GM12872 (cell line): ENCODE results near the gene ATRAID.

Source experiments
- TF ChIP-seq, protein P1 (sequence below): IDR thresholded peaks from 3 replicates; pipeline ENCODE4 v1.5.1; 2011; ENCODE audit warnings: low read depth, mild to moderate bottlenecking, low read length, moderate library complexity; ENCODE audit not compliant: insufficient read depth

ATRAID gene

DNA sequence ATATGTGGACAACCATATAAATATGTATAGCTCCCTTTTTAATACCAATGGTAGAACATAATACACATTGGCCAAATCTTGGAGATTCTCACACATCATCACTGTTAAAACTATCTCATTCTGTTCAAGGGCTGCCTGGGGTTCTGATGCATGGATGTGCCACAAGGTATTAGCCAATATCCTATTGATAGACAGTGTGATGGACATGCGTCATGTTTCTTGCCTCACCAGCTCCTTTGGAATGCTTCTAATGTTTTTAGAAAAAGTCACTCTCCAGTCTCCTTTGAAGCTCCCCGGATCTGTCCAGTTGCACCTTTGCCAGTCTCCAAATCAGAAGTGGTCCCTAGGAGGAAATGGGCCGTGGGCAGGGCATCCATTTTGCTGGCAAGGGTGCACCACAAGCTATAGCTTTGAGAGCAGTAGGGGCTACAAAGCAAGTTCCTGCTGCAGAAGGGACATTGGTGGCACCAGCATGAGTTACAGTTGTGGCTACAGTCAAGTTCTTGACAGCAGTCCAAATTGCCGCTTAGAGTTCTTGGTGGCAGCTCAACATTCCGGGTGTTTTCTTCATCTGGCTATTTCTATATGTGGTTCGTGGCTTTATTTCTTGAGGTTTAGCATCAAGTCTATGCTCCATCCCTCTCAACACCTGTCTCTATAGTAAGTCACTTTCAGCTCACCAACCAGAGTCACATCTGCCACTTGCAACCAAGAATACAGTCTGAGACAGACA, 25.1 kb upstream of the ATRAID start:
- TF ChIP-seq, protein P1, sequence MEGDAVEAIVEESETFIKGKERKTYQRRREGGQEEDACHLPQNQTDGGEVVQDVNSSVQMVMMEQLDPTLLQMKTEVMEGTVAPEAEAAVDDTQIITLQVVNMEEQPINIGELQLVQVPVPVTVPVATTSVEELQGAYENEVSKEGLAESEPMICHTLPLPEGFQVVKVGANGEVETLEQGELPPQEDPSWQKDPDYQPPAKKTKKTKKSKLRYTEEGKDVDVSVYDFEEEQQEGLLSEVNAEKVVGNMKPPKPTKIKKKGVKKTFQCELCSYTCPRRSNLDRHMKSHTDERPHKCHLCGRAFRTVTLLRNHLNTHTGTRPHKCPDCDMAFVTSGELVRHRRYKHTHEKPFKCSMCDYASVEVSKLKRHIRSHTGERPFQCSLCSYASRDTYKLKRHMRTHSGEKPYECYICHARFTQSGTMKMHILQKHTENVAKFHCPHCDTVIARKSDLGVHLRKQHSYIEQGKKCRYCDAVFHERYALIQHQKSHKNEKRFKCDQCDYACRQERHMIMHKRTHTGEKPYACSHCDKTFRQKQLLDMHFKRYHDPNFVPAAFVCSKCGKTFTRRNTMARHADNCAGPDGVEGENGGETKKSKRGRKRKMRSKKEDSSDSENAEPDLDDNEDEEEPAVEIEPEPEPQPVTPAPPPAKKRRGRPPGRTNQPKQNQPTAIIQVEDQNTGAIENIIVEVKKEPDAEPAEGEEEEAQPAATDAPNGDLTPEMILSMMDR = no peak

DNA sequence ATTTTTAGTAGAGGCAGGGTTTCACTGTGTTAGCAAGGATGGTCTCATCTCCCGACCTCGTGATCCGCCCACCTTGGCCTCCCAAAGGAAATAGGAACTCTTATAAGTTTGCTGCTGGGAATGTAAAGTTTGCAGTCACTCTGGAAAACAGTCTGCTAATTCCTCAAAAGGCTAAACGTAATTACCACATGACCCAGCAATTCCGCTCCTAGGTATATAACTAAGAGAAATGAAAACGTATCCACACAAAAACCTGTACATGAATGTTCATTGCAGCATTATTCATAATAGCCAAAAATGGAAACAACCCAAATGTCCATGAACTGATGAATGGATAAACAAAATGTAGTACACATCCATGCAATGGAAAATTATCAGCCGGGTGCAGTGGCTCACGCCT, 21.9 kb upstream of the ATRAID start:
- TF ChIP-seq, protein P1 = no peak

DNA sequence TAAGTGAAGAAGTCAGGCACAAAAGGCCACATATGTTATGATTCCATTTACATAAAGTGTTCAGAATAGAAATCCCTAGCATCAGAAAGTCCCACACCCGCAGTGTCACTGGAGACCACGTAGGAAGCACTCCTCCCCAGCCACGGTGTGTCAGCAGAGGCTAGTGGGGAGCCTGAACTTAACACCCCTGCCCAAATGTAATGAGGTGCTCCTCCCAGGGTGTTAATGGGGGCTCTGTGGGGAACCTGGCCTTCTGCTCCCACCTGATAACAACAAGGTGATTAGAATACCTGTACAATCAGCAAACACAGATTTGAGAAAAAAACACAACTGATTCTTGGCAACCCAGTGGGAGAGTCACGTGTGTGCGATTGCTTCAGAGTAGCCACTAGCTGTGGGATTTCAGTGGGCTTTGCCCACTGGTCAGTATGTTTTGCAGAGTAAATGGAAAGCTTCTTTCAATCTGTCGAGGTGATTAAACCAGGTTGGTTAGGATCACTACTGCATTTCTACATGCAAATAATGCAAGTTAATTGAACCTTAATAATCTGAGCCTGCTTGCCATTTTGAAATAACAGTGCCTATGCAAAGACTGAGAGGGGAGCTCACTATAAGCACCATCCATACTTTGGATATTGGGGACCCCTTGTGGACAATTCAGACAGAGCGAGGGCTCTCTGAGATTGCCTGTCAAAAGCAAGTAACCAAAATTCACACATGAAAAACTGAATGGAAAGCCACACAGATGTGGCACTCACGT, 20.6 kb upstream of the ATRAID start:
- TF ChIP-seq, protein P1 = peak; percentile 68

DNA sequence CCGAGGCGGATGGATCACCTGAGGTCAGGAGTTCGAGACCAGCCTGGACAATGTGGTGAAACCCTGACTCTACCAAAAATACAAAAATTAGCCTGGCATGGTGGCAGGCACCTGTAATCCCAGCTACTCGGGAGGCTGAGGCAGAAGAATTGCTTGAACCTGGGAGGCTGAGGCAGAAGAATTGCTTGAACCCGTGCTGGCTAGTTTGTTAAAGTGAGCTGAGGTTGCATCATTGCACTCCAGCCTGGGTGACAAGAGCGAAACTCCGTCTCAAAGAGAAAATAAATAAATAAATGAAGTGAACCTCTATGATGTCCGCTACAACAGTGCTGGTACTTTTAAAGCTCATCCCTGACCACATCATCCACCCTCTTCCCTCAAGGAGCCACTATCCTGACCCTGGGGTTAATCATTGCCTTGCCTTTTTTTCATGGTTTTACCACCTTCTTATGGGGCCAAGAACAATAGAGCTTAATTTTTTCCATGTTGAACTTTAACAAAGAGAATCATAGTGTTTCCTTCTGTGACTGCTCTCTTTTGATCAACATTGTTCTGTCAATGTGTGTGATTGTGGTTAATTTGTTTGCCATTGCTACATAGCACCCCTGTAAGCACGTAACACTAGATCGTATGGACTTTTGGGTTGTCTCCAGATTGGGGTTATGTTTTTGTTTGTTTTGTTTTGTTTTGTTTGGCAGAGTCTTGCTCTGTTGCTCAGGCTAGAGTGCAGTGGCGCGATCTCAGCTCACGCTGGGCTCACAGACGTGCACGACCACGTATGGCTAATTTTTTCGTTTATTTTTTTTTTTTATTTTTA, 17.1 kb upstream of the ATRAID start:
- TF ChIP-seq, protein P1 = no peak

DNA sequence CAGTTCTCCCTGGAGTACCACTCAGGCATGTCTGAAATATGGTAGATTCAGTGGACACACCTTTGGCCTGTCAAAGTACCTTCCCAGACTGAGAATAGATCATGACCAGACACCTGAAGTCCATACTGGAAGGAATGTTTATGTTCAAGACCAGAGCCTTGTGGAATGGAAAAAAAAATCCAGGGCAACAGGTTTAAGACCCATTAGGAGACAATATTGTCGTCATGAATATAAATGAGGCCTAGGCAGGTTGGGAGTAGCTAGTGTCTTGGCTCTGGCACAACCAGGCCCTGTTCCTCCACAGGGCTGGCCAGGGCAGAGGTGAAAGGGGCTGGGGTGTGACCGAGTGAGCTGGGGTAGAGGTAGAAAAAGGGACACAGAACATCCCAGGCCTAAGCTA, 13.2 kb upstream of the ATRAID start:
- TF ChIP-seq, protein P1 = no peak

DNA sequence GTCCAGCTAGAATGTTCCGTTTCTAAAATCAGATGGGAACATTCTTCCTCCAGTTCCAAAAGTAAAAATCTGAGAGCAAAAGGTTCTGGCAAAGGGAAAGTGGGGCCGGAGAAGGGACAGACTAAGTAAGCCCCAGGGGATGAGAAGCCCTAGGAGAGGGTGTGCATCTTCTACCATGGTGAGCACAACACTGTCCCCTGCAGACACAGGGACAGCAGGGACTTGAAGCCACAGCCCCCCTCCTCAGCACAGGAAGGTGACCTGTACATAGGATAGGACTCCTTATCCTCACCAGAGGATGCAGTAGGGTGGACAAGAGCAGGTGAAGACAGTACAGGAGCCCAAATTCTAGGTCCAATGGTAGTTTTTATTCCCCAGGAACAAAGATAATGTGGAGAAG, 12.6 kb upstream of the ATRAID start:
- TF ChIP-seq, protein P1 = no peak

DNA sequence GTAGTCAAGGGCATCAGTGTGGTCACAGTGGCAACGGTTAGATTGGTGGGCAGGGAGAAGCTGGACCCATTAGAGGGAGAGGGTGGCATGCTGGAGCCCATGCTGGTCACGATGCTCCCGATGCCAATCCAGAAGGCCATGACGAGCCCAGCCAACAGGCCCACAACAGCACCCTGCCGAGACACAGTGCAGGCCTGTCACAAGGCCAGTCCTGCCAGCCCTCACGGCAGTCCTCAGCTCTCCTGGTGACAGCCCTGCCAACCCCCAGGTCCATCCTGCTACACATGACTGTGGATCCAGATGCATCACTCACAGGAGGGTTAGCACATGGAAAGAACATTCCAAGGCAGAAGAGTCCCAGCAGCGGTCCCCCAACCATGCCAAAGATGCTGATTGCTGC, 10.2 kb upstream of the ATRAID start:
- TF ChIP-seq, protein P1 = no peak
